ENCODE results near the gene VPS13D.

- TF ChIP-seq CTCF (IDR thresholded peaks at IDR 0.05; ENCODE audit: low read depth, low read length), result no peak
- TF ChIP-seq MYC (IDR thresholded peaks at IDR 0.05; ENCODE audit: low read depth, low read length), result no peak
Measured at GRCh38 chr1:12549460-12550349, 319.9 kb downstream of the VPS13D start.
